Left lung (tissue), 10 donors: Measurements from ENCODE around the gene HEXD. TPM values are rescaled to one million over a fixed set of nuclear protein-coding genes. Genes with fewer than 3 reads are reported as not detected.
A peak's percentile ranks its signal among the peaks of the same experiment; 100 is the strongest.

Experiments
- ATAC-seq: fragments of 200-7000 bp; cut with Tn5 transposase; one replicate; pipeline ENCODE4 v1.9.1; 2020; ENCODE audit warnings: moderate library complexity
- DNase-seq, 4 donors: peaks; one replicate each; pipeline ENCODE4 v3.0.0-alpha.2; 2013 to 2020
- H3K27ac ChIP-seq, 2 donors: fragments of 200-600 bp; sonication (generic) in 1 of 2; one replicate each; pipeline versions ENCODE4 v1.5.0 to v1.8.0; 2020 to 2021
- H3K27me3 ChIP-seq, 2 donors: fragments of 200-600 bp; sonication (generic) in 1 of 2; one replicate each; pipeline versions ENCODE4 v1.5.0 to v1.8.0; 2020 to 2021
- H3K36me3 ChIP-seq, 2 donors: fragments of 200-600 bp; sonication (generic) in 1 of 2; one replicate each; pipeline versions ENCODE4 v1.5.0 to v1.8.0; 2020 to 2021
- H3K4me1 ChIP-seq, 2 donors: fragments of 200-600 bp; one replicate each; pipeline ENCODE4 v1.8.0; 2021
- H3K4me3 ChIP-seq, 2 donors: fragments of 200-600 bp; sonication (generic) in 1 of 2; one replicate each; pipeline versions ENCODE4 v1.5.0 to v1.8.0; 2020 to 2021; ENCODE audit warnings: mild to moderate bottlenecking in 1 of 2
- H3K9me3 ChIP-seq, 2 donors: fragments of 200-600 bp; sonication (generic) in 1 of 2; one replicate each; pipeline versions ENCODE4 v1.5.0 to v1.8.0; 2020 to 2021
- CTCF ChIP-seq, 2 donors: fragments of 200-600 bp; sonication (generic) in 1 of 2; IDR thresholded peaks; one replicate each; pipeline versions ENCODE4 v1.5.0 to v1.8.0; 2021; ENCODE audit warnings: antibody characterized with exemption in 2 of 2
- intact Hi-C, 2 donors: fragments of 100-400 bp; cut with DNase I; formaldehyde crosslinking; loops; one replicate each; pipeline versions ENCODE4 v1.11.2 to v1.14.2; 2022
- polyA plus RNA-seq, 6 donors: library from polyadenylated mRNA; unstranded; fragments of 120-200 nt; gene quantifications; one replicate each; pipeline ENCODE4 v1.2.1, GENCODE V29; 2013; ENCODE audit not compliant: insufficient read length in 6 of 6
- total RNA-seq, 2 donors: library from RNA; stranded (reverse); fragmentation: NEBNext Ultra II Directional; extraction: Animal tissue kit (Norgen Biotek cat#: 25700); gene quantifications; one replicate each; pipeline ENCODE4 v1.2.1, GENCODE V29; 2021
- donor health status: DM: no; HTN: yes; CAD: no.
- donor health status: DM: no; HTN: no; CAD: no.

HEXD gene
- total and polyA plus RNA-seq, 8 donors, result 28.6 to 48.3 (median 38.4) TPM

GRCh38 chr17:82392941-82393340, 25.2 kb upstream of the HEXD start:
- H3K36me3 ChIP-seq, result peaks cover 0 to 34% of the 10 kb centered on the region in 2 donors
- ATAC-seq (no peak), DNase-seq (peak in 1 of 4 donors; percentile 34)
- H3K4me1 ChIP-seq, result no peaks in the 10 kb centered on the region
- H3K9me3 ChIP-seq, result no peaks in the 10 kb centered on the region
- H3K27me3 ChIP-seq, result peaks cover 0 to 5% of the 10 kb centered on the region in 2 donors
- TF ChIP-seq CTCF (IDR thresholded peaks at IDR 0.05), result no peak
- intact Hi-C loops, result no loop called here
- H3K27ac ChIP-seq, result no peak overlapping the region
- no peak overlapping the region for H3K4me3 ChIP-seq

DNA sequence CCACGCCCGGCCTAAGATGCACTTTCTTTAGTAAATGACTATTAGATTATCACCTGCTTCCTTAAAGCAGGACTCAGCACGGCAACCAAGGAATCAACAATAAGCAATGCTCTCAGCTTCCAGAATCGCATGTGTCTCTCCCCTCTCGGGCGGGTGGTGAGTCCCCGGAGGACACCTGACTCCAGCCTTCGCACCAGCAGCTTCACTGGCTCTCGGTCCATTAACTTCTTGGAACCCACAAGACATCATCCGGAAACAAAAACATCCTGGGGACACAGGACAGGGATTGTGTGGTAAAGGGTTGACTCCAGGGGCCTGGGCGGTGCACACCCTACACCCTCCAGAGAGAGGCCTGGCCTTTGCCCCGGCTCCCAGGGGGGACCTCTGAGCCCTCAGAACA, 23.9 kb upstream of the HEXD start:
- TF ChIP-seq CTCF (IDR thresholded peaks at IDR 0.05), result no peak
- no peaks in the 10 kb centered on the region for H3K27me3 ChIP-seq
- H3K9me3 ChIP-seq, result no peaks in the 10 kb centered on the region
- intact Hi-C loops, result no loop called here
- ATAC-seq, result no peak
- peak in 1 of 4 donors; percentile 7 for DNase-seq
- H3K27ac ChIP-seq, result no peak overlapping the region
- peaks cover 0 to 36% of the 10 kb centered on the region in 2 donors for H3K36me3 ChIP-seq
- peaks cover 2 to 3% of the 10 kb centered on the region in 2 donors for H3K4me1 ChIP-seq
- H3K4me3 ChIP-seq, result no peak overlapping the region

DNA sequence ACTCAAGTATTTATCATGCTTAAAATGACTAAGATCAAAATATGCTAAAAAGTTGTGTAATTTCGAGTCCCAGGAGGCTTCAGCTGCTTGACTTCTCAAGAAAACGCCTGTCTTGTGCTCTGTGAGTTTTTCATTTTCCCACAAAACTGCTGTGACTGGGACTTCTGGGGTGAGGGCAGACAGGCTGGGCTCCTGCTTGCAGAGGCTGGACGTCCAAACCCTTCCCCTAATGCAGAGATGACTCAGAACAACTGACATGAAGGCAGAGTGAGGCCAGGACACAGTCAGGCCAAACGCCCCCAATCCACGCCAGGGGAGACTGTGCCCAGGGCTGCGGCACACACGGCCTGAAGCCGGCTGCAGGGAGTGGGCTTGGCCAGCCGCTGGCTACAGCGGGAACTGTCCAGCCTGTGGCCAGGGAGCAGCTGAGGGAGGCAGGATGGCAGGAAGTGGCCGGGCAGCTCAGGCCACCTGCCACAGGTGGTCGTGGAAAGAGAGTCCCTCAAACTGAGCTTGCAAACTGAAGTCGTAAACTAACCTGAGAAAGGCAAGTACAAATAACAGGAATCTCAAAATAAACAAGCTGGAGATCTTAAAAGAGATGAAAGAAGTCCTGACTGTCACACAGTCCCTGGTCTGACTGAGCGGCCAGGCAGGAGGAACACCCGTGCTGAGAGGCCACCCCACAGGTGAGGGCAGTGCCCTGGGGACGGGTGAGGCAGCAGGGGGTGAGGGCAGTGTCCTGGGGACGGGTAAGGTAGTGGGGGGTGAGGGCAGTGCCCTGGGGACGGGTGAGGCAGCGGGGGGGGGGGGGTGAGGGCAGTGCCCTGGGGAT, 21.3 kb upstream of the HEXD start:
- no peak overlapping the region for H3K4me3 ChIP-seq
- DNase-seq, result peak in 1 of 4 donors; percentile 52
- H3K9me3 ChIP-seq, result no peaks in the 10 kb centered on the region
- intact Hi-C loops, result no loop called here
- H3K27ac ChIP-seq, result no peak overlapping the region
- TF ChIP-seq CTCF (IDR thresholded peaks at IDR 0.05), result no peak
- H3K36me3 ChIP-seq, result peaks cover 0 to 48% of the 10 kb centered on the region in 2 donors
- H3K4me1 ChIP-seq, result peaks cover 8 to 25% of the 10 kb centered on the region in 2 donors
- no peaks in the 10 kb centered on the region for H3K27me3 ChIP-seq
- no peak for ATAC-seq

DNA sequence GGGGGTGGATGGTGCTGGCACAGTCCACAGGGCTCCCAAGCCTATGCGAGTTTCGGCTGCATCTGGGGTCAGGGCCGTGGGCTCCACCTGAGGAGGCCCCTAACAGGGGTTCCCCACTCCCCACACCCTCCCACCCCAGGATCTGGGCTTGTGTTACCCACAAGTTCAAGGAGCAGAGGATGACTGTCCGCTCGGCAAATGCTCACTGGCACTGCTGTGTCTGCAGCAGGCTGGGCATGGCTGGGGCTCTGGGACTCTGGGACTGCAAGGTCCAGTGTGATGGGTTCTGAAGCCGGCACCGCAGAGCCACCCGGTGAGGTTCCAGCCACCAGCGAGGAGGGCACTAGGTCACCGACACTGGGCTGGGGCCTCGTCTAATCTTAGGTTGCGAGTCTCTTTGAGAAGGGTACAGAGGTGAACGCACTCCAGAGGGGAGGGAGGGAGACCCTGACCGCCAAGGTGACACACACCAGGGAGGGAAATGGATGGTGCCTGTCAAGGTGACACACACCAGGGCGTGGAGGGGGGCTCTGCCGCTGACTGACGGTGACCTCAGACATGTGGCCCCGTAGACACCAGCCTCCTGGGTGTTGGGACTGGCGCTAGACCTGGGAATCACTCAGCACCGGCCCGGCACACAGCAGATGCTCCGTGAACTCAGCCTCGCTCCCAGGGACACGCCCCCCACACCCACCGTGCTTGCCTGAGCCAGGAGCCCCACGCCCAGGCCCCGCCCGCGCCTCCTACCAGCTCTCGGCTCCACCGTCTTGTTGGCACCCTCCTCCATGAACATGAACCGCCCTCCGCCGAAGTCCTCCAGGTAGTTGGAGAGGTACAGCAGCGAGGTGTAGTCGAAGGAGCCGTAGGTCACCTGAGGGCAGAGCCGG, 20.5 kb upstream of the HEXD start:
- peaks cover 0 to 47% of the 10 kb centered on the region in 2 donors for H3K36me3 ChIP-seq
- intact Hi-C loops, result no loop called here
- no peaks in the 10 kb centered on the region for H3K27me3 ChIP-seq
- ATAC-seq (no peak), DNase-seq (peak in 1 of 4 donors; percentile 75)
- no peak for TF ChIP-seq CTCF (IDR thresholded peaks at IDR 0.05)
- no peak overlapping the region for H3K4me3 ChIP-seq
- H3K9me3 ChIP-seq, result no peaks in the 10 kb centered on the region
- H3K27ac ChIP-seq, result no peak overlapping the region
- H3K4me1 ChIP-seq, result peaks cover 8 to 27% of the 10 kb centered on the region in 2 donors

DNA sequence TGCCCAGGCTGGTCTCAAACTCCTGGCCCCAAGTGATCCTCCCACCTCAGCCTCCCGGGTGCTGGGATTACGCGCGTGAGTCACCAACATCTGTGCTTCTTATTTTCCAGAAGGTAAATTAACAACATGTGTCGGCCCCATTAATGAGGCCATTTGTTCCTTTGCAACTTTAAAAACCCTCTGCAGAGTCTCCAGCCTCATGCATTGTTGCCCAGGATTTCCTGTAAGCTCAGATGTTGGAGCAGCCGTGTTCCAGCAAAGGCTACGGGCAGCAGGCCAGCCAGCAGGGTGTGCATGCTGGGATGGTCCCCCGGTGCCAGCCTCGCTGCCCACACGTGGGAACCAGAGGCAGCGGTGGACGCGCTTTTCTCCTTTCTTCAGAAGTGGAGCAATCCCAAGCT, 19.1 kb upstream of the HEXD start:
- ATAC-seq, result no peak
- TF ChIP-seq CTCF (IDR thresholded peaks at IDR 0.05), result no peak
- Histone ChIP-seq H3K27ac (no peak overlapping the region), H3K4me1 (peaks cover 8 to 27% of the 10 kb centered on the region in 2 donors), H3K4me3 (no peak overlapping the region), H3K9me3 (no peaks in the 10 kb centered on the region), H3K27me3 (no peaks in the 10 kb centered on the region), H3K36me3 (peaks cover 0 to 47% of the 10 kb centered on the region in 2 donors)
- intact Hi-C loops, result no loop called here
- peak in 1 of 4 donors; percentile 65 for DNase-seq
